RWPE1 (cell line): ENCODE measurements around the gene MARF1.
A peak's percentile ranks its signal among the peaks of the same experiment; 100 is the strongest.
"Not testable (repeated sequence)": the region's sequence is repeated elsewhere in the genome, so short reads cannot be mapped to it uniquely, and the experiment has no call there.

Source experiments
- CTCF ChIA-PET: fragments of 350-600 bp; sonication (Branson Sonifier 250); formaldehyde crosslinking; extraction: SDS; loops from one replicate; lab custom pipeline; 2021; lab: Yijun Ruan, JAX
- POLR2A ChIA-PET: fragments of 400-600 bp; formaldehyde crosslinking; extraction: SDS; loops from one replicate; lab custom pipeline; 2020; ENCODE audit warnings: antibody characterized with exemption; ENCODE audit not compliant: low non-redundant PET; lab: Yijun Ruan, JAX
- DNase-seq: peaks from one replicate; pipeline ENCODE4 v3.0.0; 2012; ENCODE audit warnings: low spot score
- H3K27ac ChIP-seq: fragments of 450-650 bp; 2 replicates; pipeline ENCODE4 v1.5.1; 2017
- CTCF ChIP-seq: fragments of 450-650 bp; conservative IDR thresholded peaks from 2 replicates; pipeline ENCODE4 v1.5.1; 2017; ENCODE audit warnings: low read depth, mild to moderate bottlenecking

Gene MARF1

GRCh38 chr16:15686287-15686686, 43.3 kb upstream of the MARF1 start:
- no peak for TF ChIP-seq CTCF
- CTCF ChIA-PET, result no interaction called here
- POLR2A ChIA-PET, result no interaction called here
- no peak for DNase-seq
- H3K27ac ChIP-seq, result no peak overlapping the region

GRCh38 chr16:15682105-15682570, 39.2 kb upstream of the MARF1 start:
- DNase-seq, result peak; percentile 50
- no peak overlapping the region for H3K27ac ChIP-seq
- CTCF ChIA-PET, result interaction anchor here (0.7 to 1.8 kb wide), 4 partner anchors 13 to 39 kb away, joined by 3 to 9 read pairs (median 4); partner anchors contain the start of gene MARF1
- POLR2A ChIA-PET, result no interaction called here
- TF ChIP-seq CTCF, result no peak; the same call in 1 of the 2 replicates

- no peak for DNase-seq
- ChIA-PET POLR2A (no interaction called here), CTCF (interaction anchor here (0.6 kb wide), 1 partner anchor 240 kb away, joined by 6 read pairs; no protein-coding TSS in a partner anchor)
- no peak for TF ChIP-seq CTCF
- H3K27ac ChIP-seq, result peak overlapping the region; percentile 98
Measured at GRCh38 chr16:15677447-15677846, 34.5 kb upstream of the MARF1 start.

GRCh38 chr16:15676506-15676905, 33.6 kb upstream of the MARF1 start:
- TF ChIP-seq CTCF, result no peak
- CTCF ChIA-PET, result no interaction called here
- no peak for DNase-seq
- POLR2A ChIA-PET, result no interaction called here
- H3K27ac ChIP-seq, result peak overlapping the region; percentile 98

- ChIA-PET CTCF (no interaction called here), POLR2A (no interaction called here)
- H3K27ac ChIP-seq, result peak overlapping the region; percentile 98
- TF ChIP-seq CTCF, result no peak
- no peak for DNase-seq
Measured at GRCh38 chr16:15674571-15674970, 31.6 kb upstream of the MARF1 start.

- ChIA-PET CTCF (interaction anchor here (0.5 kb wide), 1 partner anchor 29 kb away, joined by 3 read pairs; no protein-coding TSS in a partner anchor), POLR2A (interaction anchor here (0.6 kb wide), 1 partner anchor 17 kb away, joined by 4 read pairs; no protein-coding TSS in a partner anchor)
- DNase-seq, result peak; percentile 97
- no peak for TF ChIP-seq CTCF
- H3K27ac ChIP-seq, result peak overlapping the region; percentile 98
Measured at GRCh38 chr16:15672514-15673167, 29.7 kb upstream of the MARF1 start.

- POLR2A ChIA-PET, result interaction anchor here (0.6 to 1.0 kb wide), 2 partner anchors 18 to 30 kb away, joined by 4 read pairs; partner anchors contain the start of gene MARF1
- CTCF ChIA-PET, DNase-seq: not testable (repeated sequence)
- H3K27ac ChIP-seq, result peak overlapping the region; percentile 98
Measured at GRCh38 chr16:15672127-15672513, 29.2 kb upstream of the MARF1 start.
